Measurements from ENCODE around the gene DPF3. TPM values are rescaled to one million over a fixed set of nuclear protein-coding genes. Genes with fewer than 3 reads are reported as not detected.

The DPF3 gene
- total RNA-seq, 1 donor from 2014 or later, result 3.0 TPM

- DNase-seq (ENCODE audit: low spot score), result no peak
- TF ChIP-seq CTCF (IDR thresholded peaks at IDR 0.05; ENCODE audit: unreplicated experiment), result no peak
- no peak overlapping the region for H3K4me3 Mint-ChIP-seq (ENCODE audit: unreplicated experiment)
- H3K36me3 Mint-ChIP-seq (ENCODE audit: low read depth, unreplicated experiment), result no peaks in the 10 kb centered on the region
- H3K27ac Mint-ChIP-seq (ENCODE audit: unreplicated experiment), result no peak overlapping the region
- no peaks in the 10 kb centered on the region for H3K9me3 Mint-ChIP-seq (ENCODE audit: unreplicated experiment)
- peaks cover 2% of the 10 kb centered on the region for H3K27me3 Mint-ChIP-seq (ENCODE audit: unreplicated experiment)
- peaks cover 2% of the 10 kb centered on the region for H3K4me1 Mint-ChIP-seq (ENCODE audit: unreplicated experiment)
Observed at GRCh38 chr14:72664651-72665050, 229.2 kb downstream of the DPF3 start.

- Mint-ChIP-seq H3K4me3 (ENCODE audit: unreplicated experiment) (no peak overlapping the region), H3K9me3 (ENCODE audit: unreplicated experiment) (no peaks in the 10 kb centered on the region), H3K4me1 (ENCODE audit: unreplicated experiment) (peaks cover 2% of the 10 kb centered on the region), H3K27ac (ENCODE audit: unreplicated experiment) (no peak overlapping the region), H3K36me3 (ENCODE audit: low read depth, unreplicated experiment) (no peaks in the 10 kb centered on the region), H3K27me3 (ENCODE audit: unreplicated experiment) (peaks cover 2% of the 10 kb centered on the region)
- no peak for TF ChIP-seq CTCF (IDR thresholded peaks at IDR 0.05; ENCODE audit: unreplicated experiment)
- DNase-seq (ENCODE audit: low spot score), result no peak
Observed at GRCh38 chr14:72663956-72664650, 229.8 kb downstream of the DPF3 start.

GRCh38 chr14:72663076-72663487, 230.8 kb downstream of the DPF3 start:
- DNase-seq (ENCODE audit: low spot score), result no peak
- no peak for TF ChIP-seq CTCF (IDR thresholded peaks at IDR 0.05; ENCODE audit: unreplicated experiment)
- no peaks in the 10 kb centered on the region for H3K9me3 Mint-ChIP-seq (ENCODE audit: unreplicated experiment)
- peaks cover 2% of the 10 kb centered on the region for H3K27me3 Mint-ChIP-seq (ENCODE audit: unreplicated experiment)
- no peak overlapping the region for H3K4me3 Mint-ChIP-seq (ENCODE audit: unreplicated experiment)
- no peak overlapping the region for H3K27ac Mint-ChIP-seq (ENCODE audit: unreplicated experiment)
- peaks cover under 1% of the 10 kb centered on the region for H3K4me1 Mint-ChIP-seq (ENCODE audit: unreplicated experiment)
- H3K36me3 Mint-ChIP-seq (ENCODE audit: low read depth, unreplicated experiment), result no peaks in the 10 kb centered on the region

- Mint-ChIP-seq H3K4me3 (ENCODE audit: unreplicated experiment) (no peak overlapping the region), H3K27me3 (ENCODE audit: unreplicated experiment) (peaks cover 2% of the 10 kb centered on the region), H3K4me1 (ENCODE audit: unreplicated experiment) (no peaks in the 10 kb centered on the region), H3K27ac (ENCODE audit: unreplicated experiment) (no peak overlapping the region), H3K9me3 (ENCODE audit: unreplicated experiment) (no peaks in the 10 kb centered on the region), H3K36me3 (ENCODE audit: low read depth, unreplicated experiment) (no peaks in the 10 kb centered on the region)
- DNase-seq (ENCODE audit: low spot score), result no peak
- no peak for TF ChIP-seq CTCF (IDR thresholded peaks at IDR 0.05; ENCODE audit: unreplicated experiment)
Observed at GRCh38 chr14:72662214-72662613, 231.7 kb downstream of the DPF3 start.

GRCh38 chr14:72657214-72657921, 236.5 kb downstream of the DPF3 start:
- Mint-ChIP-seq H3K4me3 (ENCODE audit: unreplicated experiment) (no peak overlapping the region), H3K9me3 (ENCODE audit: unreplicated experiment) (no peaks in the 10 kb centered on the region), H3K27ac (ENCODE audit: unreplicated experiment) (no peak overlapping the region), H3K4me1 (ENCODE audit: unreplicated experiment) (no peaks in the 10 kb centered on the region), H3K36me3 (ENCODE audit: low read depth, unreplicated experiment) (no peaks in the 10 kb centered on the region), H3K27me3 (ENCODE audit: unreplicated experiment) (peaks cover 2% of the 10 kb centered on the region)
- DNase-seq (ENCODE audit: low spot score), result no peak
- no peak for TF ChIP-seq CTCF (IDR thresholded peaks at IDR 0.05; ENCODE audit: unreplicated experiment)

Data from endothelial cell (in vitro differentiated cells).